ENCODE measurements around the gene MROH2B. TPM values are rescaled to one million over a fixed set of nuclear protein-coding genes. Genes with fewer than 3 reads are reported as not detected.

Gene MROH2B
- total RNA-seq (2022) = not detected in 2 replicates
- Bru-seq, nascent RNA = percentile 1 among the genes with signal in this experiment
- BruChase-seq, experiment 1, labeled RNA remaining after a 6-hour chase = not detected
- not detected for BruChase-seq, experiment 2, labeled RNA remaining after a 2-hour chase
- long read RNA-seq = 0 reads

GRCh38 chr5:41071242-41071641 lies at the start of gene MROH2B:
MROH2B (minus strand) TSS chr5:41071342; CDS start chr5:41070852, 490 bp downstream.
- H3K4me1 Mint-ChIP-seq (ENCODE audit: low read depth, unreplicated experiment) = no peaks in the 10 kb centered on the region
- no peak within 1 kb of the TSS for H3K27ac Mint-ChIP-seq (ENCODE audit: unreplicated experiment)

GRCh38 chr5:41120600-41120999 lies 49.5 kb upstream of the MROH2B start:
- Mint-ChIP-seq H3K4me3 (ENCODE audit: low read depth, unreplicated experiment) (no peak overlapping the region), H3K36me3 (ENCODE audit: insufficient read depth, unreplicated experiment) (no peaks in the 10 kb centered on the region), H3K4me1 (ENCODE audit: low read depth, unreplicated experiment) (no peaks in the 10 kb centered on the region), H3K9me3 (ENCODE audit: low read depth, unreplicated experiment) (no peaks in the 10 kb centered on the region), H3K27me3 (ENCODE audit: unreplicated experiment) (no peaks in the 10 kb centered on the region), H3K27ac (ENCODE audit: unreplicated experiment) (no peak overlapping the region)
- no TSS peak for BruUV-seq (replicated peaks)
- no peak for TF ChIP-seq CTCF (IDR thresholded peaks at IDR 0.05; ENCODE audit: unreplicated experiment)
- intact Hi-C loops (cut with micrococcal nuclease; ENCODE audit: unreplicated experiment) = loop anchor here (10.0 kb wide), 1 partner anchor 216 kb away; the partner anchor contains the start of gene C7
- CTCF ChIA-PET = no interaction called here
- DNase-seq = no peak

More at GRCh38 chr5:41071242-41071641, at the start of gene MROH2B:
- Mint-ChIP-seq H3K27me3 (ENCODE audit: unreplicated experiment) (no peaks in the 10 kb centered on the region), H3K4me3 (ENCODE audit: low read depth, unreplicated experiment) (no peak within 1 kb of the TSS), H3K9me3 (ENCODE audit: low read depth, unreplicated experiment) (no peaks in the 10 kb centered on the region), H3K36me3 (ENCODE audit: insufficient read depth, unreplicated experiment) (no peaks in the 10 kb centered on the region)
- CTCF ChIA-PET = no interaction called here
- no TSS peak for BruUV-seq (replicated peaks)
- DNase-seq = no peak
- intact Hi-C loops (cut with micrococcal nuclease; ENCODE audit: unreplicated experiment) = no loop called here
- no peak for TF ChIP-seq CTCF (IDR thresholded peaks at IDR 0.05; ENCODE audit: unreplicated experiment)

- no peaks in the 10 kb centered on the region for H3K36me3 Mint-ChIP-seq (ENCODE audit: insufficient read depth, unreplicated experiment)
- H3K9me3 Mint-ChIP-seq (ENCODE audit: low read depth, unreplicated experiment) = no peaks in the 10 kb centered on the region
- CTCF ChIA-PET = no interaction called here
- no peaks in the 10 kb centered on the region for H3K27me3 Mint-ChIP-seq (ENCODE audit: unreplicated experiment)
- no peak for TF ChIP-seq CTCF (IDR thresholded peaks at IDR 0.05; ENCODE audit: unreplicated experiment)
- H3K27ac Mint-ChIP-seq (ENCODE audit: unreplicated experiment) = no peak overlapping the region
- no peak overlapping the region for H3K4me3 Mint-ChIP-seq (ENCODE audit: low read depth, unreplicated experiment)
- BruUV-seq (replicated peaks) = no TSS peak
- intact Hi-C loops (cut with micrococcal nuclease; ENCODE audit: unreplicated experiment) = no loop called here
- H3K4me1 Mint-ChIP-seq (ENCODE audit: low read depth, unreplicated experiment) = no peaks in the 10 kb centered on the region
- no peak for DNase-seq
Measured at GRCh38 chr5:41118177-41118576, 47.0 kb upstream of the MROH2B start.

GRCh38 chr5:41115281-41115680 lies 44.1 kb upstream of the MROH2B start:
- H3K9me3 Mint-ChIP-seq (ENCODE audit: low read depth, unreplicated experiment) = peaks cover 3% of the 10 kb centered on the region
- H3K4me3 Mint-ChIP-seq (ENCODE audit: low read depth, unreplicated experiment) = no peak overlapping the region
- no peak for DNase-seq
- no peak overlapping the region for H3K27ac Mint-ChIP-seq (ENCODE audit: unreplicated experiment)
- intact Hi-C loops (cut with micrococcal nuclease; ENCODE audit: unreplicated experiment) = no loop called here
- BruUV-seq (replicated peaks) = no TSS peak
- H3K36me3 Mint-ChIP-seq (ENCODE audit: insufficient read depth, unreplicated experiment) = no peaks in the 10 kb centered on the region
- H3K27me3 Mint-ChIP-seq (ENCODE audit: unreplicated experiment) = no peaks in the 10 kb centered on the region
- CTCF ChIA-PET = no interaction called here
- H3K4me1 Mint-ChIP-seq (ENCODE audit: low read depth, unreplicated experiment) = no peaks in the 10 kb centered on the region
- no peak for TF ChIP-seq CTCF (IDR thresholded peaks at IDR 0.05; ENCODE audit: unreplicated experiment)
